ENCODE results near the gene UGT1A8.

GRCh38 chr2:233700028-233700635, 82.7 kb downstream of the UGT1A8 start:
- TF ChIP-seq POLR2A (IDR thresholded peaks at IDR 0.05; ENCODE audit: low read length) (no peak), GATA1 (IDR thresholded peaks at IDR 0.05; ENCODE audit: low read depth, low read length) (peak; percentile 54)

Data from erythroblast (primary cell).